Testis (tissue), 2 donors: Measurements from ENCODE around the gene FAM169A.

Source experiments
- POLR2A ChIP-seq: fragments of 450-650 bp; IDR thresholded peaks from one replicate; pipeline ENCODE4 v1.6.1; 2017; ENCODE audit warnings: antibody characterized with exemption, mild to moderate bottlenecking, moderate library complexity
- TF ChIP-seq, protein P1 (sequence below), 3 experiments: fragments of 450-650 bp in 2 of 3; fragments of 200-600 bp in 1 of 3; sonication (generic) in 1 of 3; IDR thresholded peaks; one replicate each; pipeline ENCODE4 v1.5.1; 2016 to 2019; ENCODE audit warnings: antibody characterized with exemption in 3 of 3, mild to moderate bottlenecking in 2 of 3, moderate library complexity in 1 of 3

DNA sequence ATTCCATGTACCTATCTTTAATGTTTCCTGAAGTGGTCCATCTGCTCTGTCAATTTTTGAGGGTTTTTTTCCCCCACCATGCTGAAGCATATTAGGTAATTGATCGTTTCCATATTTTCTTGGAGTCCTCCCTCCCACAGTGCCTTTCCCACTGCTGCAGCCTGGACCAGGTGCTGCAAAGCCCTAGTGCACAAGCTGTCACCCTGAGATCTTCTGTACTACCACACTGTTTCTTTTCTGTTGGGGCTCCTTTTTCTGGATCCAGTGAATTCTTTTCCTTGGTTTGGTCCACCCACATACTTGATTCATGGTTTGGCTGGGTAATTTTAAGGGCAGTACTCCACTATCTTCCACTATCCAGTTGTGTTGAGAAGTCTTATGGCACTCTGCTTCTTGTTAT lies 30.9 kb upstream of the FAM169A start:
- TF ChIP-seq, protein P1, sequence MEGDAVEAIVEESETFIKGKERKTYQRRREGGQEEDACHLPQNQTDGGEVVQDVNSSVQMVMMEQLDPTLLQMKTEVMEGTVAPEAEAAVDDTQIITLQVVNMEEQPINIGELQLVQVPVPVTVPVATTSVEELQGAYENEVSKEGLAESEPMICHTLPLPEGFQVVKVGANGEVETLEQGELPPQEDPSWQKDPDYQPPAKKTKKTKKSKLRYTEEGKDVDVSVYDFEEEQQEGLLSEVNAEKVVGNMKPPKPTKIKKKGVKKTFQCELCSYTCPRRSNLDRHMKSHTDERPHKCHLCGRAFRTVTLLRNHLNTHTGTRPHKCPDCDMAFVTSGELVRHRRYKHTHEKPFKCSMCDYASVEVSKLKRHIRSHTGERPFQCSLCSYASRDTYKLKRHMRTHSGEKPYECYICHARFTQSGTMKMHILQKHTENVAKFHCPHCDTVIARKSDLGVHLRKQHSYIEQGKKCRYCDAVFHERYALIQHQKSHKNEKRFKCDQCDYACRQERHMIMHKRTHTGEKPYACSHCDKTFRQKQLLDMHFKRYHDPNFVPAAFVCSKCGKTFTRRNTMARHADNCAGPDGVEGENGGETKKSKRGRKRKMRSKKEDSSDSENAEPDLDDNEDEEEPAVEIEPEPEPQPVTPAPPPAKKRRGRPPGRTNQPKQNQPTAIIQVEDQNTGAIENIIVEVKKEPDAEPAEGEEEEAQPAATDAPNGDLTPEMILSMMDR (IDR thresholded peaks at IDR 0.05), result no peak
- no peak for TF ChIP-seq POLR2A
